Panc1 (cell line): Measurements from ENCODE around the gene ZFYVE26. TPM values are rescaled to one million over a fixed set of nuclear protein-coding genes. Genes with fewer than 3 reads are reported as not detected.

Experiments
- ATAC-seq: fragments of 200-7000 bp; cut with Tn5 transposase; 2 replicates; pipeline ENCODE4 v1.9.1; 2020; ENCODE audit warnings: mild to moderate bottlenecking, moderate library complexity
- BruUV-seq: library from RNA; stranded (reverse); fragments of 400-500 nt; replicated peaks from 2 replicates; lab custom pipeline; 2021; lab: Mats Ljungman, UMichigan
- CTCF ChIA-PET: fragments of 300-600 bp; sonication (Branson Sonifier 250); formaldehyde crosslinking; loops from one replicate; lab custom pipeline; 2022; ENCODE audit warnings: antibody characterized with exemption; lab: Charles Lee
- POLR2A ChIA-PET: fragments of 300-600 bp; sonication (Branson Sonifier 250); formaldehyde crosslinking; loops from one replicate; lab custom pipeline; 2022; ENCODE audit warnings: antibody characterized with exemption; lab: Charles Lee
- DNase-seq: peaks from one replicate; pipeline ENCODE4 v3.0.0-alpha.2; 2010; ENCODE audit warnings: low read depth, low spot score
- H3K27ac ChIP-seq: 2 replicates; pipeline ENCODE4 v1.5.1; 2011; ENCODE audit warnings: mild to moderate bottlenecking, low read length, inconsistent platforms
- H3K27me3 ChIP-seq: fragments of 200-500 bp; sonication (Bioruptor generic); 2 replicates; pipeline ENCODE4 v1.6.0; 2014; ENCODE audit warnings: low read length, inconsistent platforms; ENCODE audit not compliant: control insufficient read depth, insufficient read depth
- H3K36me3 ChIP-seq: fragments of 200-500 bp; sonication (Bioruptor generic); 2 replicates; pipeline ENCODE4 v1.5.1; 2014; ENCODE audit warnings: inconsistent platforms, mild to moderate bottlenecking, low read length, moderate library complexity; ENCODE audit not compliant: control insufficient read depth, insufficient read depth
- H3K4me1 ChIP-seq: 2 replicates; pipeline ENCODE4 v1.5.1; 2011; ENCODE audit warnings: inconsistent platforms, mild to moderate bottlenecking, low read length, moderate library complexity; ENCODE audit not compliant: control insufficient read depth, insufficient read depth
- H3K4me3 ChIP-seq, 2 experiments: 2 replicates each; pipeline ENCODE4 v1.5.1; 2011 to 2012; ENCODE audit warnings: low read depth in 2 of 2, low read length in 2 of 2, mild to moderate bottlenecking in 2 of 2, inconsistent platforms in 1 of 2, moderate library complexity in 1 of 2
- H3K9me3 ChIP-seq: fragments of 200-500 bp; sonication (Bioruptor generic); 2 replicates; pipeline ENCODE4 v1.5.1; 2014; ENCODE audit warnings: low read depth, mild to moderate bottlenecking, inconsistent platforms, low read length, moderate library complexity; ENCODE audit not compliant: control insufficient read depth, insufficient read depth
- POLR2AphosphoS5 ChIP-seq: IDR thresholded peaks from 2 replicates; pipeline ENCODE4 v1.6.1; 2012; ENCODE audit warnings: mild to moderate bottlenecking, low read depth, low read length, moderate library complexity
- REST ChIP-seq, 2 experiments: IDR thresholded peaks; 2 replicates each; pipeline ENCODE4 v1.6.1; 2011 to 2012; ENCODE audit warnings: low read depth in 2 of 2, control low read depth in 1 of 2, low read length in 1 of 2, mild to moderate bottlenecking in 1 of 2, moderate library complexity in 1 of 2; ENCODE audit not compliant: insufficient read depth in 1 of 2
- SIN3A ChIP-seq: IDR thresholded peaks from 2 replicates; pipeline ENCODE4 v1.6.1; 2012; ENCODE audit warnings: low read depth, mild to moderate bottlenecking, low read length, moderate library complexity, borderline replicate concordance; ENCODE audit not compliant: insufficient read depth
- TCF7L2 ChIP-seq: IDR thresholded peaks from 2 replicates; pipeline ENCODE4 v1.6.1; 2011; ENCODE audit warnings: mild to moderate bottlenecking, low read depth, low read length, inconsistent platforms
- in situ Hi-C: cut with HindIII; loops from 2 replicates; pipeline ENCODE4 v1.10.0; 2016; ENCODE audit warnings: low sequenced_read_pairs, low pct_unique_long_range_greater_than_20kb
- intact Hi-C: fragments of 100-400 bp; cut with micrococcal nuclease; formaldehyde crosslinking; loops from one replicate; pipeline ENCODE4 v1.10.0; 2022; ENCODE audit not compliant: unreplicated experiment
- total RNA-seq: library from RNA; stranded (reverse); gene quantifications from one replicate; pipeline ENCODE4 v1.2.1, GENCODE V29; 2021; ENCODE audit not compliant: unreplicated experiment
- TF ChIP-seq, protein P1 (sequence below): fragments of 450-650 bp; IDR thresholded peaks from 2 replicates; pipeline ENCODE4 v1.5.1; 2017; ENCODE audit warnings: mild to moderate bottlenecking

The ZFYVE26 gene
- total RNA-seq, 1 experiment from 2014 or later = 17.3 TPM

GRCh38 chr14:67817750-67818438, 1.5 kb upstream of the ZFYVE26 start:
- no peak for ATAC-seq
- in situ Hi-C loops = no loop called here
- CTCF ChIA-PET = no interaction called here
- no peaks in the 10 kb centered on the region for H3K9me3 ChIP-seq
- BruUV-seq = no TSS peak
- TF ChIP-seq REST (IDR thresholded peaks at IDR 0.05; ENCODE audit: insufficient read depth in 1 of 2, low read depth in 2 of 2, low read length in 1 of 2) (no peak), POLR2AphosphoS5 (no peak), SIN3A (no peak), TCF7L2 (no peak)
- TF ChIP-seq, protein P1, sequence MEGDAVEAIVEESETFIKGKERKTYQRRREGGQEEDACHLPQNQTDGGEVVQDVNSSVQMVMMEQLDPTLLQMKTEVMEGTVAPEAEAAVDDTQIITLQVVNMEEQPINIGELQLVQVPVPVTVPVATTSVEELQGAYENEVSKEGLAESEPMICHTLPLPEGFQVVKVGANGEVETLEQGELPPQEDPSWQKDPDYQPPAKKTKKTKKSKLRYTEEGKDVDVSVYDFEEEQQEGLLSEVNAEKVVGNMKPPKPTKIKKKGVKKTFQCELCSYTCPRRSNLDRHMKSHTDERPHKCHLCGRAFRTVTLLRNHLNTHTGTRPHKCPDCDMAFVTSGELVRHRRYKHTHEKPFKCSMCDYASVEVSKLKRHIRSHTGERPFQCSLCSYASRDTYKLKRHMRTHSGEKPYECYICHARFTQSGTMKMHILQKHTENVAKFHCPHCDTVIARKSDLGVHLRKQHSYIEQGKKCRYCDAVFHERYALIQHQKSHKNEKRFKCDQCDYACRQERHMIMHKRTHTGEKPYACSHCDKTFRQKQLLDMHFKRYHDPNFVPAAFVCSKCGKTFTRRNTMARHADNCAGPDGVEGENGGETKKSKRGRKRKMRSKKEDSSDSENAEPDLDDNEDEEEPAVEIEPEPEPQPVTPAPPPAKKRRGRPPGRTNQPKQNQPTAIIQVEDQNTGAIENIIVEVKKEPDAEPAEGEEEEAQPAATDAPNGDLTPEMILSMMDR = no peak
- intact Hi-C loops = no loop called here
- no peaks in the 10 kb centered on the region for H3K27me3 ChIP-seq
- no peak for DNase-seq
- H3K27ac ChIP-seq = no peak overlapping the region
- H3K4me3 ChIP-seq = no peak overlapping the region
- POLR2A ChIA-PET = no interaction called here
- peaks cover 7% of the 10 kb centered on the region; the same call in 1 of the 2 replicates for H3K4me1 ChIP-seq
- H3K36me3 ChIP-seq = peaks cover 4% of the 10 kb centered on the region; the same call in 1 of the 2 replicates

GRCh38 chr14:67815573-67816225, 691 bp downstream of the ZFYVE26 start:
- Histone ChIP-seq H3K4me3 (peak overlapping the region; percentile 91 to 93), H3K36me3 (peaks cover 9% of the 10 kb centered on the region), H3K9me3 (no peaks in the 10 kb centered on the region), H3K27ac (peak overlapping the region; percentile 88), H3K4me1 (peaks cover 7% of the 10 kb centered on the region; the same call in 1 of the 2 replicates), H3K27me3 (no peaks in the 10 kb centered on the region)
- in situ Hi-C loops (no loop called here), intact Hi-C loops (no loop called here)
- DNase-seq (no peak), ATAC-seq (no peak)
- CTCF ChIA-PET = no interaction called here
- no TSS peak for BruUV-seq
- TF ChIP-seq REST (IDR thresholded peaks at IDR 0.05; ENCODE audit: insufficient read depth in 1 of 2, low read depth in 2 of 2, low read length in 1 of 2) = no peak
- TF ChIP-seq SIN3A = no peak
- TF ChIP-seq, protein P1 = no peak
- no peak for TF ChIP-seq TCF7L2
- no peak for TF ChIP-seq POLR2AphosphoS5
- POLR2A ChIA-PET = interaction anchor here (0.6 kb wide), 1 partner anchor 90 kb away, joined by 3 read pairs; no protein-coding TSS in a partner anchor
